GM12874 (cell line): Measurements from ENCODE around the gene BCL2L13.

Experiments
- CTCF ChIP-seq: IDR thresholded peaks from 2 replicates; pipeline ENCODE4 v1.5.1; 2011; ENCODE audit warnings: low read depth, mild to moderate bottlenecking, control low read depth, low read length, moderate library complexity; ENCODE audit not compliant: insufficient read depth

BCL2L13 gene

GRCh38 chr22:17772958-17773605, 134.5 kb downstream of the BCL2L13 start:
- TF ChIP-seq CTCF = no peak

GRCh38 chr22:17773606-17774205, 135.1 kb downstream of the BCL2L13 start:
- TF ChIP-seq CTCF = no peak

- no peak for TF ChIP-seq CTCF
These were observed 135.8 kb downstream of the BCL2L13 start, which contains the start of gene BID for GRCh38 chr22:17774206-17774925. BID (minus strand) TSS chr22:17774469; CDS start chr22:17750116, 24,353 bp downstream.

GRCh38 chr22:17774926-17775685, 136.5 kb downstream of the BCL2L13 start:
- TF ChIP-seq CTCF = no peak

GRCh38 chr22:17775781-17776465, 137.4 kb downstream of the BCL2L13 start:
- no peak for TF ChIP-seq CTCF

GRCh38 chr22:17777005-17777716, 138.6 kb downstream of the BCL2L13 start:
- no peak for TF ChIP-seq CTCF
